A172 (cell line): ENCODE measurements around the gene SLC6A17. TPM values are rescaled to one million over a fixed set of nuclear protein-coding genes. Genes with fewer than 3 reads are reported as not detected.

Source experiments
- DNase-seq: peaks from one replicate; pipeline ENCODE4 v3.0.0-alpha.2; 2015; ENCODE audit warnings: low spot score
- total RNA-seq: library from RNA; depleted of rRNA; stranded (reverse); fragments of >200 nt; shearing (Covaris generic); gene quantifications from 2 replicates; pipeline ENCODE4 v1.2.3, GENCODE V29; 2014; rRNA removed

The SLC6A17 gene
- total RNA-seq, result 0.33 and 0.34 TPM in 2 replicates

GRCh38 chr1:110150330-110151174 is at the start of gene SLC6A17:
Gene SLC6A17 (plus strand): TSS chr1:110150494. CDS start chr1:110166930, 16,436 bp downstream.
- no peak for DNase-seq

DNA sequence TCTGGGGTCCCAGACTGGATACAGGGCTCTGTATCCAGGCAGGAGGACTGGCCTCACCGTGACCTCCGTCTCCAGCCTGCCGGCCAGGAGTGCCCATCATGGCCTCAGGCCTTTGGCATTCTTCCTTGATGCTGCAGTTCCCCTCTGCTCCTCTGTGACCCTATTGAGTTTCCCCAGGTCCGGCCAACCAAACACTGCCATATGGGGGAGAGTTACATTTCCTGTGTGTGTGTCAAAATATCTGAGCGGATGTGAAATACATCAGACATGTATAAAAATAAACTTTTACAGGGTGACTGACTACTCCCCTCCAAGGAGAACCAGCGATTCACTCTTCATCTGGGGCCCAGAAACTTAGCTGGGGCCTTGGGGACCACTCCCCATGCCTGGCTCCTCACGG is 48.2 kb upstream of the SLC6A17 start:
- no peak for DNase-seq

GRCh38 chr1:110106013-110106941 is 44.0 kb upstream of the SLC6A17 start:
- peak; percentile 57 for DNase-seq

DNA sequence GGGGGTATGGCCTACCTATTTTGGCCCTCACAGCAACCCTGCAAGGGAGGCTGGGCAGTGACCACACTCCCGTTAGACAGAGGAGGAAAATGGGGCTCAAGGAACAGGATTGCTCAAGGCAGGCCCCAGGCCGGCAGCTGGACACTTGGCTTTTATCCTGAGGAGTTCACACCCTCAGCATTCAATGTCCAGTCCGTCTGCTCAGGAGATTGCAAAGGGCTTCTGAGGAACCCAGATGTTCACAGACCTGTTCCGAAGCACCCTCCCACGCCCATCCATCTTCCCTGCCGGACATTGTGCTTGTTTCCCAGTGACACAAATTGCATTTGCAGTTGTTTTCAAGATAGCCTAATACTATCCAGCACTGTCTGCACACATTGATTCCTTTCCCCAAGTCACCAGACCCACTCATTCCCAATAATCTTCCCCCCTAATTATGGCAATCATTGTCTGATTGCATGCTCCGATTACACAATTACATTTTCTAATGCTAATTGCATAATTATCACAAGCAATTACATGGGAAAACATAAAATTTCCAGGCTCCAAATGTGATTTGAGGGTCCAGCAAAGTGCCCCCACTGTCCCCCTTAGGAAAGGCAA is 42.3 kb upstream of the SLC6A17 start:
- DNase-seq, result no peak

DNA sequence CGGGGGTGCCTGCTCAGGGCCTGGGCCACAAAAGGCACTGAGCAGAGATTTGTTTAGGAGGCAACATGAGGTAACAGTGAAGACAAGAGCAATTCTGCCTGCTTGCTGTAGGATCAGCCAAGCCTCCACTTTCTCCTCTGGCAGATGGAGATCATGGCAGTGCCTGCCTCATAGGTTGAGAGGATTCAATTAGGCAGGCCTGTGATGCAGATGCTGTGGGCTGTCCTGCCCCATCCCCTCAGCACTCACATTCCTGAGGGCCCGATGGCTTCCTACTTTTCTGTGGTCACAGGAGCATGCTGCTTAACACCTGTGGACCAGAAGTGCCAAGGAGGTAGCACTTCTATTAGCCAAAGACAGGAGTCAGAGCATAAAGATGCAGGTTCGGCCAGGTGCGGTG is 39.2 kb upstream of the SLC6A17 start:
- DNase-seq, result no peak

- no peak for DNase-seq
Measured at GRCh38 chr1:110112143-110112542, 38.2 kb upstream of the SLC6A17 start, which contains the start of gene UBL4B. Gene UBL4B (plus strand): TSS chr1:110112443. CDS start chr1:110112535, 92 bp downstream.

GRCh38 chr1:110112656-110113055 is 37.6 kb upstream of the SLC6A17 start:
- DNase-seq, result no peak

- no peak for DNase-seq
Measured at GRCh38 chr1:110113551-110113950, 36.7 kb upstream of the SLC6A17 start.

DNA sequence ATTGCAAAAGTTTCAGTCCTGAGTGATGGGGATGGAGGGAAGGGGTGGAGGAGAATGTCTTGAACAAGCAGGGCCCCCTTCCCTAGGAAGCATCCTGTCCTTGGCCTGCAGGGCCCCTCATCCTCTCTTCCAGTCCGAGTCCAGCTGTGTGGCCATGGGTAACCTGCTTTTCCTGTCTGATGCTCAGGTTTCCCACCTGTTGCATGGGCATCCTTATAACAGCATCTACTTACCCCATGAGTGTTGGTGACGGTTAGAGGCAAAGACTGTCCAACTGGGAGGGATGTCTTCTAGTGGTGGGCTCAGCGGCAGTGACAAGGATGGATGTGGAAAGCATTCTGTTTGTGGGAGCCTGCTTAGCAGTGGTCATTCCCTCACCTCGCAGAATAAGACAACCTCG is 36.1 kb upstream of the SLC6A17 start:
- DNase-seq, result no peak

DNA sequence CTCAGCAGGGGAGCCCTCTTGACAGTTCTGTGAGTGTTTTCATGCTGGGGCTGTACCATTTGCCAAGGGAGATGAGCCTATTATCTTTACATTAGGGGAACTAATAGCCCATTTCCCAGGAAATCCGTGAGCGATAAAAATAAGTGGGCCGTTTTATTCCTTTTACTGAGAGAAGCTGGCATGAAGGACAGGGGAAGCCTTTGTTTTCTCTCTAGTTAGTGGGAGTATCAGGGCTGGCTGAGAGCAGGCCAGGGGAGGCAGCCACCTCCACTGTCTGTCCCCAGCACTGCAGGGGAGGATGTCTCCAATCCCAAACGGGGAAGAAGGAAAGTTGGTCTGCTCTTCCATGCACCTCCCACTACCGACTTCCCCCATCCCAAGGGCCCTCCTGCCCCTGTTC is 35.5 kb upstream of the SLC6A17 start:
- DNase-seq, result no peak

GRCh38 chr1:110118636-110119396 is 31.5 kb upstream of the SLC6A17 start:
- peak; percentile 32 for DNase-seq

DNA sequence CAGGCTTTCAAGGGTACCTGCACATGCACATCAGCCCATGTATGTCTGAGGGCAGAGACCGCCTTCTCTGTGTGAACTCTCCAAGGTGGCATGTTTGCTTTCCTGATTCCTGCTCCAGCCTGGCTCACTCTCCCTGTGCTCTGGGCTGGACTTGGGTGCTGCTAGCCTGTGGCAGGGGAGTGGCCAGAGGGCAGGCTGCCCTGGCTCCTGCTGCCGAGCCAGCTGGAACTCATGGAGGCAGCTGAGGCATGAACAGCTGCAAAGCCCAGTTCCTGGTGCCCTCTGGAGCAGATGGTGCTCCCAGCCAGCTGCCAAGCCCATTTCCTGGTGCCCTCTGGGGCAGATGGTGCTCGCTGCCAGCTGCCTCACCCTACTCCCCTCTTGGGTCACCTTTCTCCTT is 30.5 kb upstream of the SLC6A17 start:
- no peak for DNase-seq

DNA sequence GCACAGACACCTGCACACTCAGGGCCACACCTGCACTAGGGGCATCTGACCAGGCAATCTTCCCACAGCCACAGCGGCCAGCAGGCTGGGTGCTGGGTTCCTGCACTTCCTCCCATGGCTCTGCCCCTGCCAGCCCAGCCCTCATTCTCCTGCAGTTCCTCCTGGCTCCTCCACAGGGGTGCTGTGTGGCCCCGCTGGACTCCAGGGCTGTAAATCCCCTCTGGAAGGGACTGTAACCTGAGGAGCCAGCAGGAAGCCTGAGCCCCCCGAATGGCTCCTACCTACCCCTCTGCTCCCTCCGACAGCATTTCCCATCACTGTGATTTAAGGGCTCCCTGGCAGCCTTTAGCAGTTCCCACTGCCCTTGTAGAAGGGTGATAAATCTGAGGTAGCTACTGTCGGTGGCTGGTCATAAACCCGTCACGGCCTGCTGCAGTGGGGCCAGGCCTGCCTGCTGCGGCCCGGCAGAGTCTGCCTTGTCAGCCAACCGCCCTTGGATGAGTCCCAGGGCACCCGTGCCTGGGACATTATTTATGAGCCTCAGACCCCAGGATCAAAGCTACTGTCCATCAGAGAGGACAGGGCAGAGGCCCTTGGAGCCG is 29.2 kb upstream of the SLC6A17 start:
- no peak for DNase-seq

GRCh38 chr1:110123224-110123623 is 27.1 kb upstream of the SLC6A17 start:
- no peak for DNase-seq

DNA sequence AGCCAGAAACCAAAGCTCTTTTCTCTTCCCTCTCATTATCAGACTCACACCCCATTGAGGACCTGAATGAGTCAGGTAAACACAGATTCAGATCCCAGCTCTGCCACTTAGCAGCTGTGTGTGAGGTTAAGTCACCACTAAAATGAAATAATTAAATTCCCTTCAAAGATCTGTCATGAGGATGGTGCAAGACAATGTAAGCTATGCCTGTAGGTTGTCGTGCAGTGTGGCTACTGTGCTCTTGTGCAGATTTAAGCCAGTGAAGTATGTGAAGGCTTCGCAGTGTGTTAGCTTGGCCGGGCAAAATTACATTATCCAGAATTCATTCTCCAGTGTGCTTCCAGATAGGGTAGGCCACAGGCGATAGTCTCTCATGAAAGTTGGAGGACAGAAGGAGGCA is 24.5 kb upstream of the SLC6A17 start:
- no peak for DNase-seq

GRCh38 chr1:110130113-110130591 is 20.1 kb upstream of the SLC6A17 start:
- no peak for DNase-seq

- no peak for DNase-seq
Measured at GRCh38 chr1:110130989-110131388, 19.3 kb upstream of the SLC6A17 start.

- no peak for DNase-seq
Measured at GRCh38 chr1:110132682-110133081, 17.6 kb upstream of the SLC6A17 start.

- no peak for DNase-seq
Measured at GRCh38 chr1:110133436-110133835, 16.9 kb upstream of the SLC6A17 start.

GRCh38 chr1:110134050-110134595 is 16.2 kb upstream of the SLC6A17 start:
- DNase-seq, result no peak
